Smooth muscle cell (in vitro differentiated cells): ENCODE data around the gene CCNB1. TPM values are rescaled to one million over a fixed set of nuclear protein-coding genes. Genes with fewer than 3 reads are reported as not detected.

ENCODE experiments used
- DNase-seq: peaks from one replicate; lab custom pipeline; 2025; ENCODE audit not compliant: unreplicated experiment; lab: John Stamatoyannopoulos, UW
- H2AFZ ChIP-seq: fragments of 200-600 bp; sonication (generic); 2 replicates; pipeline ENCODE4 v1.6.0; 2016; ENCODE audit warnings: antibody characterized with exemption, low read depth, mild to moderate bottlenecking
- H3F3A ChIP-seq: fragments of 200-600 bp; sonication (generic); 2 replicates; pipeline ENCODE4 v1.6.0; 2017; ENCODE audit warnings: antibody characterized with exemption, low read depth
- H3K27ac ChIP-seq: fragments of 200-600 bp; sonication (generic); 2 replicates; pipeline ENCODE4 v1.5.1; 2016; ENCODE audit warnings: low read depth, mild to moderate bottlenecking
- H3K27me3 ChIP-seq: fragments of 200-600 bp; sonication (generic); 2 replicates; pipeline ENCODE4 v1.6.1; 2016; ENCODE audit warnings: low read depth, mild to moderate bottlenecking
- H3K36me3 ChIP-seq: fragments of 200-600 bp; sonication (generic); 2 replicates; pipeline ENCODE4 v1.5.1; 2016; ENCODE audit warnings: low read depth
- H3K4me1 ChIP-seq: fragments of 200-600 bp; sonication (generic); 2 replicates; pipeline ENCODE4 v1.5.1; 2016; ENCODE audit warnings: low read depth
- H3K4me2 ChIP-seq: fragments of 200-600 bp; sonication (generic); 2 replicates; pipeline ENCODE4 v1.6.0; 2016; ENCODE audit warnings: mild to moderate bottlenecking
- H3K4me3 ChIP-seq: fragments of 200-600 bp; sonication (generic); 2 replicates; pipeline ENCODE4 v1.5.1; 2016; ENCODE audit warnings: mild to moderate bottlenecking
- H3K79me2 ChIP-seq: fragments of 200-600 bp; sonication (generic); 2 replicates; pipeline ENCODE4 v1.6.0; 2016; ENCODE audit warnings: low read depth, mild to moderate bottlenecking
- H3K9ac ChIP-seq: fragments of 200-600 bp; sonication (generic); 2 replicates; pipeline ENCODE4 v1.6.0; 2016; ENCODE audit warnings: low read depth
- H3K9me3 ChIP-seq: fragments of 200-600 bp; sonication (generic); replicated peaks from 2 replicates; pipeline ENCODE4 v1.5.1; 2016; ENCODE audit warnings: low read depth
- H4K20me1 ChIP-seq: fragments of 200-600 bp; sonication (generic); 2 replicates; pipeline ENCODE4 v1.6.0; 2016; ENCODE audit warnings: low read depth
- WGBS: methylation state at CpG from one replicate; pipeline ENCODE4 v1.1.7; 2016; ENCODE audit warnings: low lambda C conversion rate; 5-methylcytosine and 5-hydroxymethylcytosine counted together
- polyA plus RNA-seq: library from polyadenylated mRNA; unstranded; fragments of >200 nt; fragmentation: Nextera tagmentation; extraction: Ambion mirVana; gene quantifications from 2 replicates; pipeline ENCODE4 v1.2.1, GENCODE V29; 2016
- total RNA-seq: library from RNA; depleted of rRNA; stranded (reverse); fragments of >200 nt; gene quantifications from 2 replicates; pipeline ENCODE4 v1.2.3, GENCODE V29; 2014
- TF ChIP-seq, protein P1 (sequence below): fragments of 200-600 bp; sonication (generic); IDR thresholded peaks from 2 replicates; pipeline ENCODE4 v1.5.1; 2017; ENCODE audit warnings: borderline replicate concordance, mild to moderate bottlenecking, antibody characterized with exemption; ENCODE audit not compliant: insufficient read depth, poor library complexity, severe bottlenecking

The CCNB1 gene
- total and polyA plus RNA-seq, 2 experiments from 2014 or later, result 28.5 to 36.8 TPM

- DNase-seq, result no peak
- H3K27ac ChIP-seq, result no peak overlapping the region
- H3K79me2 ChIP-seq, result no peaks in the 10 kb centered on the region
- no peaks in the 10 kb centered on the region for H4K20me1 ChIP-seq
- no peak overlapping the region for H3K4me2 ChIP-seq
- no peaks in the 10 kb centered on the region for H3K27me3 ChIP-seq
- no peaks in the 10 kb centered on the region for H3K36me3 ChIP-seq
- no peak overlapping the region for H2AFZ ChIP-seq
- no peak overlapping the region for H3K9ac ChIP-seq
- H3K9me3 ChIP-seq, result no peaks in the 10 kb centered on the region
- peaks cover 5% of the 10 kb centered on the region for H3F3A ChIP-seq
- H3K4me3 ChIP-seq, result no peak overlapping the region
- 98% methylated on average over 2 of the region's 2 CpGs for WGBS
- H3K4me1 ChIP-seq, result no peaks in the 10 kb centered on the region
- TF ChIP-seq, protein P1, sequence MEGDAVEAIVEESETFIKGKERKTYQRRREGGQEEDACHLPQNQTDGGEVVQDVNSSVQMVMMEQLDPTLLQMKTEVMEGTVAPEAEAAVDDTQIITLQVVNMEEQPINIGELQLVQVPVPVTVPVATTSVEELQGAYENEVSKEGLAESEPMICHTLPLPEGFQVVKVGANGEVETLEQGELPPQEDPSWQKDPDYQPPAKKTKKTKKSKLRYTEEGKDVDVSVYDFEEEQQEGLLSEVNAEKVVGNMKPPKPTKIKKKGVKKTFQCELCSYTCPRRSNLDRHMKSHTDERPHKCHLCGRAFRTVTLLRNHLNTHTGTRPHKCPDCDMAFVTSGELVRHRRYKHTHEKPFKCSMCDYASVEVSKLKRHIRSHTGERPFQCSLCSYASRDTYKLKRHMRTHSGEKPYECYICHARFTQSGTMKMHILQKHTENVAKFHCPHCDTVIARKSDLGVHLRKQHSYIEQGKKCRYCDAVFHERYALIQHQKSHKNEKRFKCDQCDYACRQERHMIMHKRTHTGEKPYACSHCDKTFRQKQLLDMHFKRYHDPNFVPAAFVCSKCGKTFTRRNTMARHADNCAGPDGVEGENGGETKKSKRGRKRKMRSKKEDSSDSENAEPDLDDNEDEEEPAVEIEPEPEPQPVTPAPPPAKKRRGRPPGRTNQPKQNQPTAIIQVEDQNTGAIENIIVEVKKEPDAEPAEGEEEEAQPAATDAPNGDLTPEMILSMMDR, result no peak
Observed at GRCh38 chr5:69187342-69187741, 20.4 kb downstream of the CCNB1 start.

GRCh38 chr5:69188811-69189161 lies 21.8 kb downstream of the CCNB1 start:
- peaks cover 5% of the 10 kb centered on the region for H3F3A ChIP-seq
- peak overlapping the region; percentile 96 for H2AFZ ChIP-seq
- H3K4me1 ChIP-seq, result no peaks in the 10 kb centered on the region
- peak overlapping the region; percentile 93 for H3K9ac ChIP-seq
- H3K4me2 ChIP-seq, result peak overlapping the region; percentile 94
- peak overlapping the region; percentile 78 for H3K4me3 ChIP-seq
- no peaks in the 10 kb centered on the region for H4K20me1 ChIP-seq
- no peaks in the 10 kb centered on the region for H3K36me3 ChIP-seq
- DNase-seq, result no peak
- peak overlapping the region; percentile 96 for H3K27ac ChIP-seq
- H3K79me2 ChIP-seq, result no peaks in the 10 kb centered on the region
- TF ChIP-seq, protein P1, result no peak
- H3K9me3 ChIP-seq, result no peaks in the 10 kb centered on the region
- 33% methylated on average over 8 of the region's 8 CpGs for WGBS
- H3K27me3 ChIP-seq, result no peaks in the 10 kb centered on the region

- Histone ChIP-seq H3K9me3 (no peaks in the 10 kb centered on the region), H3K4me2 (peak within 1 kb of the TSS; percentile 94), H3K9ac (peak within 1 kb of the TSS; percentile 93), H3K4me1 (no peaks in the 10 kb centered on the region), H2AFZ (peak within 1 kb of the TSS; percentile 96), H3F3A (peaks cover 5% of the 10 kb centered on the region), H3K27me3 (no peaks in the 10 kb centered on the region), H3K36me3 (no peaks in the 10 kb centered on the region), H3K4me3 (peak within 1 kb of the TSS; percentile 78), H4K20me1 (no peaks in the 10 kb centered on the region), H3K79me2 (no peaks in the 10 kb centered on the region), H3K27ac (peak within 1 kb of the TSS; percentile 96)
- peak; percentile 72 for DNase-seq
- TF ChIP-seq, protein P1, result no peak
- under 1% methylated on average over 55 of the region's 55 CpGs for WGBS
Observed at GRCh38 chr5:69189162-69190086, 22.5 kb downstream of the CCNB1 start, which contains the start of gene CENPH. Gene CENPH (plus strand): TSS chr5:69189583. CDS start chr5:69189635, 52 bp downstream.
